OCI-LY1 (cell line): ENCODE measurements around the gene MOB3A.

Experiments used
- H2AFZ ChIP-seq: fragments of 200-600 bp; sonication (generic), shearing (Covaris generic); 2 replicates; pipeline ENCODE4 v1.6.0; 2014; ENCODE audit warnings: antibody characterized with exemption, mild to moderate bottlenecking, low read length
- H3F3A ChIP-seq: fragments of 200-600 bp; sonication (generic), shearing (Covaris generic); 2 replicates; pipeline ENCODE4 v1.6.0; 2014; ENCODE audit warnings: mild to moderate bottlenecking, antibody characterized with exemption, low read length, moderate library complexity; ENCODE audit not compliant: insufficient read depth
- H3K27ac ChIP-seq: fragments of 200-600 bp; sonication (generic); 2 replicates; pipeline ENCODE4 v1.5.1; 2014; ENCODE audit warnings: low read length, mixed run types, mild to moderate bottlenecking, low read depth; ENCODE audit not compliant: poor library complexity, severe bottlenecking
- H3K27me3 ChIP-seq: fragments of 200-600 bp; sonication (generic); 2 replicates; pipeline ENCODE4 v1.6.0; 2014; ENCODE audit warnings: antibody characterized with exemption, mild to moderate bottlenecking, low read length, moderate library complexity; ENCODE audit not compliant: insufficient read depth
- H3K36me3 ChIP-seq: fragments of 200-600 bp; sonication (generic); 2 replicates; pipeline ENCODE4 v1.6.1; 2014; ENCODE audit warnings: mild to moderate bottlenecking, antibody characterized with exemption, low read length, moderate library complexity, mixed read lengths; ENCODE audit not compliant: insufficient read depth
- H3K4me1 ChIP-seq: fragments of 200-600 bp; sonication (generic); 2 replicates; pipeline ENCODE4 v1.5.1; 2014; ENCODE audit warnings: mild to moderate bottlenecking, low read length, moderate library complexity; ENCODE audit not compliant: insufficient read depth, severe bottlenecking
- H3K4me2 ChIP-seq: fragments of 200-600 bp; sonication (generic), shearing (Covaris generic); 2 replicates; pipeline ENCODE4 v1.6.1; 2014; ENCODE audit warnings: low read length
- H3K4me3 ChIP-seq: fragments of 200-600 bp; sonication (generic); 2 replicates; pipeline ENCODE4 v1.5.1; 2014; ENCODE audit warnings: low read length, low read depth, mild to moderate bottlenecking, mixed read lengths; ENCODE audit not compliant: poor library complexity, severe bottlenecking
- H3K79me2 ChIP-seq: fragments of 200-600 bp; shearing (Covaris generic); 2 replicates; pipeline ENCODE4 v1.6.1; 2016; ENCODE audit warnings: mixed run types, low read length, mixed read lengths; ENCODE audit not compliant: insufficient read depth
- H3K9ac ChIP-seq: fragments of 200-600 bp; sonication (generic), shearing (Covaris generic); 2 replicates; pipeline ENCODE4 v1.6.1; 2014; ENCODE audit warnings: mild to moderate bottlenecking, low read length, mixed read lengths
- H3K9me2 ChIP-seq: fragments of 200-600 bp; sonication (generic), shearing (Covaris generic); 2 replicates; pipeline ENCODE4 v1.6.1; 2014; ENCODE audit warnings: low read depth, mild to moderate bottlenecking, low read length, mixed read lengths
- H3K9me3 ChIP-seq: fragments of 200-600 bp; shearing (Covaris generic); 2 replicates; pipeline ENCODE4 v1.6.1; 2014; ENCODE audit warnings: low read length, mixed read lengths
- H4K20me1 ChIP-seq: fragments of 200-600 bp; sonication (generic), shearing (Covaris generic); 2 replicates; pipeline ENCODE4 v1.6.0; 2016; ENCODE audit warnings: mild to moderate bottlenecking, low read length; ENCODE audit not compliant: insufficient read depth
- CTCF ChIP-seq: fragments of 200-600 bp; sonication (generic), shearing (Covaris generic); IDR thresholded peaks from 2 replicates; pipeline ENCODE4 v1.5.1; 2017; ENCODE audit warnings: mild to moderate bottlenecking, antibody characterized with exemption, low read length, moderate library complexity, mixed read lengths
- EZH2 ChIP-seq: fragments of 200-600 bp; sonication (generic), shearing (Covaris generic); IDR thresholded peaks from 2 replicates; pipeline ENCODE4 v1.8.0; 2017; ENCODE audit warnings: borderline replicate concordance, mixed run types, mild to moderate bottlenecking, antibody characterized with exemption, low read length, moderate library complexity, mixed read lengths

MOB3A gene

GRCh38 chr19:2027361-2027760, 68.8 kb downstream of the MOB3A start:
- no peak overlapping the region for H3K4me2 ChIP-seq
- no peaks in the 10 kb centered on the region for H3K79me2 ChIP-seq
- no peaks in the 10 kb centered on the region for H3K27me3 ChIP-seq
- H3K4me3 ChIP-seq, result no peak overlapping the region
- H3K9me2 ChIP-seq, result no peaks in the 10 kb centered on the region
- H3F3A ChIP-seq, result no peaks in the 10 kb centered on the region
- no peaks in the 10 kb centered on the region for H4K20me1 ChIP-seq
- TF ChIP-seq CTCF, result no peak
- TF ChIP-seq EZH2, result no peak
- H3K9me3 ChIP-seq, result no peaks in the 10 kb centered on the region
- no peak overlapping the region for H3K27ac ChIP-seq
- no peak overlapping the region for H2AFZ ChIP-seq
- no peak overlapping the region for H3K9ac ChIP-seq
- H3K4me1 ChIP-seq, result peaks cover 3% of the 10 kb centered on the region
- H3K36me3 ChIP-seq, result no peaks in the 10 kb centered on the region; the same call in 1 of the 2 replicates

GRCh38 chr19:2026770-2027169, 69.4 kb downstream of the MOB3A start:
- Histone ChIP-seq H3K9me3 (no peaks in the 10 kb centered on the region), H3K4me3 (no peak overlapping the region), H3K79me2 (no peaks in the 10 kb centered on the region), H3K27ac (no peak overlapping the region), H3K36me3 (no peaks in the 10 kb centered on the region; the same call in 1 of the 2 replicates), H3F3A (no peaks in the 10 kb centered on the region), H2AFZ (no peak overlapping the region), H3K9ac (no peak overlapping the region), H3K27me3 (no peaks in the 10 kb centered on the region), H3K4me1 (no peaks in the 10 kb centered on the region), H3K9me2 (no peaks in the 10 kb centered on the region), H3K4me2 (no peak overlapping the region), H4K20me1 (no peaks in the 10 kb centered on the region)
- no peak for TF ChIP-seq CTCF
- no peak for TF ChIP-seq EZH2

- Histone ChIP-seq H3K36me3 (no peaks in the 10 kb centered on the region; the same call in 1 of the 2 replicates), H3K9me2 (no peaks in the 10 kb centered on the region), H3K27me3 (no peaks in the 10 kb centered on the region), H3F3A (no peaks in the 10 kb centered on the region), H3K4me1 (no peaks in the 10 kb centered on the region), H3K9ac (no peak overlapping the region), H3K4me2 (no peak overlapping the region), H3K4me3 (no peak overlapping the region), H3K9me3 (no peaks in the 10 kb centered on the region), H2AFZ (no peak overlapping the region), H3K27ac (no peak overlapping the region), H4K20me1 (no peaks in the 10 kb centered on the region), H3K79me2 (no peaks in the 10 kb centered on the region)
- TF ChIP-seq CTCF (no peak), EZH2 (no peak)
These were observed 73.8 kb downstream of the MOB3A start for GRCh38 chr19:2022289-2022688.
